Measurements from ENCODE around the gene EFEMP2. TPM values are rescaled to one million over a fixed set of nuclear protein-coding genes. Genes with fewer than 3 reads are reported as not detected.
A peak's percentile ranks its signal among the peaks of the same experiment; 100 is the strongest.

Gene EFEMP2
- total RNA-seq, 3 donors from 2014 or later (not counting 1 experiment from before 2014, with no cell fraction given), result 6.1 to 13.0 (median 9.8) TPM

- no peaks in the 10 kb centered on the region for H3K9me3 Mint-ChIP-seq
- no peaks in the 10 kb centered on the region for H3K27me3 Mint-ChIP-seq (ENCODE audit: low read depth in 2 of 2)
- Histone ChIP-seq H3K36me3 (ENCODE audit: control insufficient read depth, insufficient read depth, low read length) (peaks cover 22% of the 10 kb centered on the region), H3K4me3 (ENCODE audit: low read length) (peak overlapping the region; percentile 72), H3K27me3 (ENCODE audit: control insufficient read depth, insufficient read depth, low read length) (no peaks in the 10 kb centered on the region), H3K9me3 (ENCODE audit: control insufficient read depth, insufficient read depth, low read length) (no peaks in the 10 kb centered on the region), H3K4me1 (ENCODE audit: control insufficient read depth, insufficient read depth, low read length) (peaks cover 68% of the 10 kb centered on the region), H3K27ac (ENCODE audit: low read length) (peak overlapping the region; percentile 97)
- intact Hi-C loops (cut with micrococcal nuclease), result no loop called here
- 8% methylated on average over 23 of the region's 23 CpGs for WGBS (ENCODE audit: insufficient coverage)
- H3K36me3 Mint-ChIP-seq, result no peaks in the 10 kb centered on the region
- H3K27ac Mint-ChIP-seq, result peak overlapping the region; percentile 88 to 96
- H3K4me3 Mint-ChIP-seq, result peak overlapping the region; percentile 88
- peaks cover 54 to 68% of the 10 kb centered on the region in 2 donors for H3K4me1 Mint-ChIP-seq
- DNase-seq, result no peak
- ATAC-seq, result no peak
- no peak for TF ChIP-seq CTCF (IDR thresholded peaks at IDR 0.05)
These were observed 15.1 kb upstream of the EFEMP2 start for GRCh38 chr11:65887723-65888162.

GRCh38 chr11:65886826-65887722 lies 14.5 kb upstream of the EFEMP2 start:
- no peaks in the 10 kb centered on the region for H3K9me3 ChIP-seq (ENCODE audit: control insufficient read depth, insufficient read depth, low read length)
- no peak for TF ChIP-seq CTCF (IDR thresholded peaks at IDR 0.05)
- intact Hi-C loops (cut with micrococcal nuclease), result no loop called here
- Mint-ChIP-seq H3K4me3 (peak overlapping the region; percentile 88), H3K27ac (peak overlapping the region; percentile 88 to 96), H3K4me1 (peaks cover 48 to 67% of the 10 kb centered on the region in 2 donors), H3K9me3 (no peaks in the 10 kb centered on the region), H3K27me3 (ENCODE audit: low read depth in 2 of 2) (no peaks in the 10 kb centered on the region), H3K36me3 (no peaks in the 10 kb centered on the region)
- peak overlapping the region; percentile 97 for H3K27ac ChIP-seq (ENCODE audit: low read length)
- no peaks in the 10 kb centered on the region for H3K27me3 ChIP-seq (ENCODE audit: control insufficient read depth, insufficient read depth, low read length)
- H3K36me3 ChIP-seq (ENCODE audit: control insufficient read depth, insufficient read depth, low read length), result peaks cover 28% of the 10 kb centered on the region
- H3K4me3 ChIP-seq (ENCODE audit: low read length), result no peak overlapping the region
- ATAC-seq (no peak), DNase-seq (no peak)
- H3K4me1 ChIP-seq (ENCODE audit: control insufficient read depth, insufficient read depth, low read length), result peaks cover 68% of the 10 kb centered on the region
- WGBS (ENCODE audit: insufficient coverage), result 91% methylated on average over 14 of the region's 14 CpGs

- intact Hi-C loops (cut with micrococcal nuclease), result no loop called here
- Histone ChIP-seq H3K27me3 (ENCODE audit: control insufficient read depth, insufficient read depth, low read length) (no peaks in the 10 kb centered on the region), H3K4me3 (ENCODE audit: low read length) (no peak overlapping the region), H3K9me3 (ENCODE audit: control insufficient read depth, insufficient read depth, low read length) (no peaks in the 10 kb centered on the region), H3K36me3 (ENCODE audit: control insufficient read depth, insufficient read depth, low read length) (peaks cover 34% of the 10 kb centered on the region), H3K27ac (ENCODE audit: low read length) (no peak overlapping the region), H3K4me1 (ENCODE audit: control insufficient read depth, insufficient read depth, low read length) (peaks cover 69% of the 10 kb centered on the region)
- DNase-seq, result no peak
- no peaks in the 10 kb centered on the region for H3K9me3 Mint-ChIP-seq
- peaks cover 57 to 73% of the 10 kb centered on the region in 2 donors for H3K4me1 Mint-ChIP-seq
- TF ChIP-seq CTCF (IDR thresholded peaks at IDR 0.05), result no peak
- WGBS (ENCODE audit: insufficient coverage), result 91% methylated on average over 7 of the region's 12 CpGs
- no peaks in the 10 kb centered on the region for H3K27me3 Mint-ChIP-seq (ENCODE audit: low read depth in 2 of 2)
- no peak for ATAC-seq
- no peaks in the 10 kb centered on the region for H3K36me3 Mint-ChIP-seq
- H3K27ac Mint-ChIP-seq, result peak overlapping the region; percentile 78 to 96
- H3K4me3 Mint-ChIP-seq, result peak overlapping the region; percentile 88
These were observed 13.4 kb upstream of the EFEMP2 start for GRCh38 chr11:65885808-65886536.

All from natural killer cell (primary cell).